Liver (tissue), 9 donors: ENCODE results near the gene MTCH1. TPM values are rescaled to one million over a fixed set of nuclear protein-coding genes. Genes with fewer than 3 reads are reported as not detected.

Experiments
- DNase-seq: peaks from one replicate; pipeline ENCODE4 v3.0.0-alpha.2; 2017; ENCODE audit warnings: low spot score
- H3K27ac ChIP-seq, 2 donors: one replicate each; pipeline ENCODE4 v1.7.0; 2013; ENCODE audit warnings: inconsistent platforms in 2 of 2, low read length in 2 of 2, control low read depth in 1 of 2, low read depth in 1 of 2, mild to moderate bottlenecking in 1 of 2
- H3K27me3 ChIP-seq, 4 donors: one replicate each; pipeline versions ENCODE4 v1.6.1 to v1.7.0; 2013; ENCODE audit warnings: low read length in 3 of 4, inconsistent platforms in 1 of 4, mild to moderate bottlenecking in 1 of 4, moderate library complexity in 1 of 4; ENCODE audit not compliant: control insufficient read depth in 4 of 4, insufficient read depth in 4 of 4
- H3K36me3 ChIP-seq, 4 donors: one replicate each; pipeline versions ENCODE4 v1.6.1 to v1.7.0; 2013; ENCODE audit warnings: low read length in 3 of 4, mild to moderate bottlenecking in 3 of 4, low read depth in 1 of 4, moderate library complexity in 1 of 4; ENCODE audit not compliant: control insufficient read depth in 4 of 4, insufficient read depth in 3 of 4
- H3K4me1 ChIP-seq, 4 donors: one replicate each; pipeline versions ENCODE4 v1.6.1 to v1.7.0; 2013; ENCODE audit warnings: low read length in 3 of 4, mild to moderate bottlenecking in 3 of 4, moderate library complexity in 1 of 4; ENCODE audit not compliant: control insufficient read depth in 4 of 4, insufficient read depth in 4 of 4
- H3K4me3 ChIP-seq, 3 donors: one replicate each; pipeline versions ENCODE4 v1.6.1 to v1.7.0; 2013; ENCODE audit warnings: low read length in 3 of 3, control low read depth in 1 of 3, low read depth in 1 of 3, mild to moderate bottlenecking in 1 of 3
- H3K9ac ChIP-seq, 2 donors: one replicate each; pipeline ENCODE4 v1.7.0; 2013; ENCODE audit warnings: low read length in 2 of 2, mild to moderate bottlenecking in 2 of 2, moderate library complexity in 2 of 2, control low read depth in 1 of 2, low read depth in 1 of 2
- H3K9me3 ChIP-seq, 4 donors: one replicate each; pipeline versions ENCODE4 v1.6.1 to v1.7.0; 2013; ENCODE audit warnings: low read length in 3 of 4; ENCODE audit not compliant: control insufficient read depth in 4 of 4
- EGR1 ChIP-seq, 2 donors: IDR thresholded peaks; 2 replicates each; pipeline ENCODE4 v1.6.1; 2016 to 2018; ENCODE audit warnings: antibody characterized with exemption in 2 of 2, low read depth in 2 of 2
- FOXA1 ChIP-seq: IDR thresholded peaks from 2 replicates; pipeline ENCODE4 v1.6.1; 2016; ENCODE audit warnings: antibody characterized with exemption
- FOXA2 ChIP-seq: IDR thresholded peaks from 2 replicates; pipeline ENCODE4 v1.6.1; 2016; ENCODE audit warnings: antibody characterized with exemption
- GABPA ChIP-seq, 2 donors: IDR thresholded peaks in 1 of 2; conservative IDR thresholded peaks in 1 of 2; 2 replicates each; pipeline ENCODE4 v1.6.1; 2016; ENCODE audit warnings: antibody characterized with exemption in 2 of 2, mild to moderate bottlenecking in 1 of 2, moderate library complexity in 1 of 2
- HNF4A ChIP-seq, 2 donors: conservative IDR thresholded peaks; 2 replicates each; pipeline ENCODE4 v1.6.1; 2016; ENCODE audit warnings: antibody characterized with exemption in 2 of 2, mild to moderate bottlenecking in 2 of 2
- HNF4G ChIP-seq: IDR thresholded peaks from 2 replicates; pipeline ENCODE4 v1.6.1; 2016; ENCODE audit warnings: antibody characterized with exemption
- MAX ChIP-seq: IDR thresholded peaks from 2 replicates; pipeline ENCODE4 v1.6.1; 2016; ENCODE audit warnings: antibody characterized with exemption
- NR2F2 ChIP-seq: IDR thresholded peaks from 2 replicates; pipeline ENCODE4 v1.6.1; 2016; ENCODE audit warnings: antibody characterized with exemption
- RXRA ChIP-seq, 2 donors: IDR thresholded peaks; 2 replicates each; pipeline ENCODE4 v1.6.1; 2017 to 2018; ENCODE audit warnings: antibody characterized with exemption in 2 of 2, mild to moderate bottlenecking in 1 of 2
- SP1 ChIP-seq: IDR thresholded peaks from 2 replicates; pipeline ENCODE4 v1.6.1; 2018; ENCODE audit warnings: antibody characterized with exemption, mild to moderate bottlenecking
- TAF1 ChIP-seq: conservative IDR thresholded peaks from 2 replicates; pipeline ENCODE4 v1.6.1; 2016; ENCODE audit warnings: antibody characterized with exemption, mild to moderate bottlenecking
- YY1 ChIP-seq: IDR thresholded peaks from 2 replicates; pipeline ENCODE4 v1.6.1; 2016; ENCODE audit warnings: antibody characterized with exemption, mild to moderate bottlenecking
- WGBS: extraction: QIAGEN DNeasy Blood & Tissue Kit; methylation state at CpG from one replicate; pipeline ENCODE4 v1.1.7; 2013; 5-methylcytosine and 5-hydroxymethylcytosine counted together
- polyA plus RNA-seq, 2 donors: library from polyadenylated mRNA; stranded (reverse) in 1 of 2; unstranded in 1 of 2; fragments of 200-250 nt in 1 of 2; fragments of >200 nt in 1 of 2; fragmentation: Nextera tagmentation in 1 of 2; extraction: Ambion mirVana in 1 of 2; gene quantifications; one replicate each; pipeline versions ENCODE4 v1.2.1 to v1.2.3, GENCODE V29; 2013 to 2015
- total RNA-seq, 2 donors: library from RNA; depleted of rRNA; stranded (reverse); fragments of >200 nt; gene quantifications; one replicate each; pipeline ENCODE4 v1.2.3, GENCODE V29; 2014
- TF ChIP-seq, protein P1 (sequence below): IDR thresholded peaks from 2 replicates; pipeline ENCODE4 v1.6.1; 2016; ENCODE audit warnings: antibody characterized with exemption
- donor health status: healthy.
- donor health status: healthy.
- donor health status: healthy.
- donor health status: healthy.
- donor health status: healthy.

MTCH1 gene
- total and polyA plus RNA-seq, 4 donors = 61.5 to 79.6 (median 74.1) TPM

GRCh38 chr6:36947570-36948351 is 38.2 kb downstream of the MTCH1 start:
- Histone ChIP-seq H3K27ac (no peak overlapping the region), H3K9me3 (no peaks in the 10 kb centered on the region), H3K4me1 (no peaks in the 10 kb centered on the region), H3K27me3 (no peaks in the 10 kb centered on the region), H3K4me3 (no peak overlapping the region), H3K9ac (no peak overlapping the region), H3K36me3 (no peaks in the 10 kb centered on the region)
- WGBS = 76% methylated on average over 12 of the region's 12 CpGs
- DNase-seq = no peak
- no peak for TF ChIP-seq EGR1 (IDR thresholded peaks at IDR 0.05; ENCODE audit: low read depth in 2 of 2)
- no peak for TF ChIP-seq FOXA1
- TF ChIP-seq GABPA (IDR thresholded peaks at IDR 0.05 in 1 of 2, conservative IDR thresholded peaks at IDR 0.05 in 1 of 2) = no peak
- no peak for TF ChIP-seq TAF1
- TF ChIP-seq, protein P1, sequence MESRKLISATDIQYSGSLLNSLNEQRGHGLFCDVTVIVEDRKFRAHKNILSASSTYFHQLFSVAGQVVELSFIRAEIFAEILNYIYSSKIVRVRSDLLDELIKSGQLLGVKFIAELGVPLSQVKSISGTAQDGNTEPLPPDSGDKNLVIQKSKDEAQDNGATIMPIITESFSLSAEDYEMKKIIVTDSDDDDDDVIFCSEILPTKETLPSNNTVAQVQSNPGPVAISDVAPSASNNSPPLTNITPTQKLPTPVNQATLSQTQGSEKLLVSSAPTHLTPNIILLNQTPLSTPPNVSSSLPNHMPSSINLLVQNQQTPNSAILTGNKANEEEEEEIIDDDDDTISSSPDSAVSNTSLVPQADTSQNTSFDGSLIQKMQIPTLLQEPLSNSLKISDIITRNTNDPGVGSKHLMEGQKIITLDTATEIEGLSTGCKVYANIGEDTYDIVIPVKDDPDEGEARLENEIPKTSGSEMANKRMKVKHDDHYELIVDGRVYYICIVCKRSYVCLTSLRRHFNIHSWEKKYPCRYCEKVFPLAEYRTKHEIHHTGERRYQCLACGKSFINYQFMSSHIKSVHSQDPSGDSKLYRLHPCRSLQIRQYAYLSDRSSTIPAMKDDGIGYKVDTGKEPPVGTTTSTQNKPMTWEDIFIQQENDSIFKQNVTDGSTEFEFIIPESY = no peak
- no peak for TF ChIP-seq YY1
- no peak for TF ChIP-seq RXRA (IDR thresholded peaks at IDR 0.05)
- TF ChIP-seq FOXA2 = no peak
- TF ChIP-seq HNF4G = no peak
- TF ChIP-seq SP1 = no peak

GRCh38 chr6:36946526-36946925 is 39.5 kb downstream of the MTCH1 start:
- no peak for DNase-seq
- 86% methylated on average over 4 of the region's 4 CpGs for WGBS
- Histone ChIP-seq H3K27ac (no peak overlapping the region), H3K9me3 (no peaks in the 10 kb centered on the region), H3K36me3 (no peaks in the 10 kb centered on the region), H3K4me3 (no peak overlapping the region), H3K4me1 (no peaks in the 10 kb centered on the region), H3K9ac (no peak overlapping the region), H3K27me3 (no peaks in the 10 kb centered on the region)
- TF ChIP-seq, protein P1 = no peak

DNA sequence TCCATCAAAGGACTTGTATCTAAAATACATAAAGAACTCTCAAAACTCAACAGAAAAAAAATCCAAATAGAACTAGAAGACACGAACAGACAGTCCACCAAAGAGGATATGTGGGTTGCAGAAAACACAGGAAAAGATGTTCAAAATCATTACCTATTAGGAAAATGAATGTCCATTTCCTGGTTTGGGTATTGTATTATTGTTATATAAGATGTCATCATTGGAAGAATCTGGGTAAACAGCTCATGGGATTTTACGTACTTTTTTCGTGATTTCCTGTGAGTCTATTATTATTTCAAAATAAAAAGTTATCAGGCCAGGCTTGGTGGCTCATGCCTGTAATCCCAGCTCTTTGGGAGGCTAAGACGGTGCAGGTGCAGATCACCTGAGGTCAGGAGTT is 40.7 kb downstream of the MTCH1 start:
- no peak for DNase-seq
- H3K27ac ChIP-seq = no peak overlapping the region
- no peak overlapping the region for H3K9ac ChIP-seq
- 84% methylated on average over 4 of the region's 4 CpGs for WGBS
- TF ChIP-seq MAX = no peak
- no peak for TF ChIP-seq EGR1 (IDR thresholded peaks at IDR 0.05; ENCODE audit: low read depth in 2 of 2)
- TF ChIP-seq GABPA (IDR thresholded peaks at IDR 0.05 in 1 of 2, conservative IDR thresholded peaks at IDR 0.05 in 1 of 2) = no peak
- TF ChIP-seq FOXA2 = no peak
- no peak for TF ChIP-seq HNF4A (conservative IDR thresholded peaks at IDR 0.05)
- TF ChIP-seq NR2F2 = no peak
- TF ChIP-seq RXRA (IDR thresholded peaks at IDR 0.05) = no peak
- no peak for TF ChIP-seq YY1
- no peak for TF ChIP-seq SP1
- H3K27me3 ChIP-seq = no peaks in the 10 kb centered on the region
- no peak overlapping the region for H3K4me3 ChIP-seq
- no peaks in the 10 kb centered on the region for H3K4me1 ChIP-seq
- H3K9me3 ChIP-seq = no peaks in the 10 kb centered on the region
- no peaks in the 10 kb centered on the region for H3K36me3 ChIP-seq
